HG03025 (cell line): ENCODE data around the gene BRME1.

ENCODE experiments used
- ATAC-seq: cut with Tn5 transposase; IDR thresholded peaks from one replicate; pipeline ENCODE4 v1.9.1; 2021; ENCODE audit warnings: mild to moderate bottlenecking, moderate library complexity; ENCODE audit not compliant: unreplicated experiment, low FRiP score

Gene BRME1

DNA sequence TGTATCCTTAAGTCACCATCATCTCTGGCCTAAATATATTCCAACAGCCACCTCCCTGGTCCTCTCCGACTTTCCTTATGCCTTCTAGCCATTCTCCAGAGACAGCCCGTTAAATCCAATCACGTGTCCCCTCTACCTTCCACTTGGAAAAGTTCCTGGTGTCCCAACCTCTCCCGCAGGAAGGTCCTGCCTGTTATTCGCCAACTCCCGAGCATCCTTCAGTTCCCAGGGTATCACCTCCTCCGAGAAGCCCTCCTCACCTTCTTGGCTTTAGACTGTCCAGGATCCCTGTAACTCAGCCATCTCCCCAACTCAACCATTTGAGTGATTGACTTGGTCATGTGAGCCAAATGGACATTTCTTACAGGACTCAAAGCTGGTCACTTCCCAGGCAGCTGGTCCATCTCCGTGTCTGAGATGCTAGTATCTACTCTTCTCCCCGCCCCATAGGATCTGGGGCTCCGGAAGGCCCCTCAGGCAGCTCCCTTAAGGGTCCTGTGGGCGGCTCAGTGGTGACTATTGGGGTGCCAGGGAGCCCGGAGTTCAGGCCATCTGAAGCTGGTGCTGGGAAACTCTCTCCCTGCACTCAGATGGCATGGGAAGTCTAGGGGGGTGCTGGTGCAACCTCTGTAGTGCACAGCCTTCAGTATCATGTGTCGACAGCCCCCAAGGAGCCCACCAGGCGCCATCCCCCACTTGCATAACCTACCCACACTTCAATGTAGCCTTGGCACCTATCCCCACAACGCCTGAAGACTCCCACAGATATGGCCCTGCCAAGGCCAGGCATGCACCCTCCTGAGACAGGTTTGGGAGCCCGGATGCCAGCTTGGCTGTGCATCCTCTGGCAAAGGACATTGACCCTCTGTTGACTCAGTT is 56.9 kb downstream of the BRME1 start:
- ATAC-seq, result no peak

DNA sequence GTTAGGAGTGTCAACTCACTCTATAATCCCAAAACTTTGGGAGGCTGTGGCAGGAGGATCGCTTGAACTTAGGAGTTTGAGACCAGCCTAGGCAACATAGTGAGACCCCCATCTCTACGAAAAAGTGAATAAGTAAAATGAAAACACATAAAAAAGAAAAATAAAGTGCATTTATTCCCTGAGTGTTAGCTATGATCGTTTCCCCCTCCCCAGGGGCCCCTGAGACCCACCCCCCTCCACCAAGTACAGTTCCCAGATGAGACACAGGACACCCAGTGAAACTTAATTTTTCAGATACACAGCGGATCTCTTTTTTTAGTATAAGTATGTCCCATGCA is 57.6 kb downstream of the BRME1 start:
- ATAC-seq, result no peak

DNA sequence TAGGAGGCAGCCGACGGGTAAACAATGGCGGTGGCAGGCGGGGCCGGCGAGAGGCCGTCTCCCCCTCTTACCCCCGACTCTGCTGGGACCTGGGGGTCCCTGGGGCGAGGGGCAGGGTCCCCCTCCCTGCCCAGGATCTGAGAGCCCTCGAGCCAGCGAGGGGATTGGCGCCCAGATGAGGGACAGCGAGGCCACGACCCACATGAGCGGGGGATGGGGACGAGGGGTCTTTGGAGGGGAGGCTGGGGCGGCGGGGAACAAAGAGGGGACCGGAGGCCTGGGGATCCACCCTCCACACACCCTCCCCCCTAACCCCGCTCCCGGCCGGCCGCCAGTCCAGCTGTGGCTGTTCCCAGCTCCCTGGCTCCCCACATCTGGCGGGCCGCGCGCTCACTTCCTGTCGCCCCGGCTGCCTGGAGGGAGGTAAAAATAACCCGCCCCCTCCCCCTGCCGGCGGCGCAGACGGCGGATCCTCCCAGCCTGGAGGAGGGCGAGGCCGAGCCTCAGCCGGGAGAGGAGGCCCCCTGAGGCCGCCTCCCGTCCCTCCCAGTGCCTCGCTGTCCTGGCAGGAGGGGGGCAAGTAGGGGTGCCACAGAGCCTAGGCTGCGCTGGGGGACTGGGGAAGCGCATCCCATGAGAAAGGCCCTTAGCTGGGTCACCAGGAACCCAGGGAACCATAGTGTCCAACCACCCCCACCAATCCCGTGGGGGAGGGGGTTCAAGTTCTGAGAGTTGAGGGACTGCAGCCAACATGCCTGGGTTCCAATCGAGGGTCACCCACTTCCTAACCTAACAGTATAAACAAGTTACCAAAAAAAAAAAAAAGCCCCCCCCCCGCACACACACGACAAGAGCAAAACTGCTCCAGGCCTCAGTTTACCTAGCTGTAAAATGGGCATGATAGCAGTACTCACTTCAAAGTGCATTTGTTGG is 58.2 kb downstream of the BRME1 start:
- ATAC-seq, result no peak

DNA sequence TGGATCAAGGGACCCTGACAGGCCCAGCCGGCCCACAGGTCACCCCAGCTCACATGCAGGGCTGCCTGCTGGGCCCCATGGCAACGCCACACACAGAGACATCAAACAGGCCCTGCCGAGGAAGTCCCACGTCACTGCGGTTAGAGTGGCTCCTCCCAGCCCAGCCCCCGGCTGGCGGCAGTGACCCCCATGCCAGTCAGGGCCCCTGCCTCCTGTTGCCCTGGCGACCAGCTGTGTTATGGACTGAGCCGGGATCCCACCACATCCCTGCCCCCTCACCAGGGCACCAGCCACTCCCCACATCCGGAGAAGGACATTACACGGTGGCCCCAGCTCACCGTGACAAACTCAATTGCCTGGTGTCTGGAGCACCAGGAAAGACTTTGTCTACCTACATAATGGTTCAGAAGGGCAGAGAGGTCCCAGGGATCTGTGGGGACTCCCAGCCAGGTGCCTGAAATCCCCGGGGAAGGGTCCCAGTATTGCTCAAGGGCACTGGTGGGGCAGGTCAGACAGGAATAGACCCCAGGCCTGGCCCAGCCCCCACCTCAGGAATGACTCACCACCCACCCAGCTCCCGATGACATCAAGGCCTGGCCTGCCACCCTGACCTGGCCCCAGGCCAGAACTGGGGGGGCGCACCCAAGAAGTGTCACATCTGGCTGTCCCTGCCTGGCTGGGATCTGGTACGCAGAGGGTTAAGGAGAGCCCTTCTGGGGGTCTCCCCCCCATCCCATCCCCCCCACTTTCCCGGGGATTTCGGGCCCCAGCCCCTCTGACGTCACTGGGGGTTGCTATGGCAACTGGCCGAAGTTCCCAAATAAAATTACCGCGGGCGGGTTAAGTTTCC is 59.1 kb downstream of the BRME1 start:
- ATAC-seq, result no peak

DNA sequence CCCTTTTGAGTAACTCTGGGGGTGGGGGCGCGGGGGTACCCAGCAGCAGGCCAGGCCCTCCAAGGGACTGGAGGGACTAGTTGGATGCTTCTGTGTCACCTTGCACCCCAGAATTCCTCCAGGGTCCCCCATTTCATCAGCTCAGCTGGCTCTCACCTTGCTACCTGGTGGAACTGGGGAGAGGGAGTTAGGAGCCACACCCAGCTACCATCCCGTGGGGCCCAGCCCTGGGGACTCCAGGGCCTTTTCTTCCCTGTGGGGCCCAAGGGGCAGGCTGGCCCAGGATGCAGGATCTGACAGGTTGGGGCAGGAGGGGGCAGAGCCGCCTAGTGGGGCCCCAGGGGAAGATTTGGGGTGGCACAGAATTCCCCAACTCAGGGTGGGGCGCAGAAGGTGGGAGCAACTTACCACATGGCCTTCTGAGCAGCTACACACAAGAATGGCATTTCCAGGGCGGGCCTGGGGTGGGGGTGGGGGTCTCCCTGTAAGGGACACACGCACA is 61.7 kb downstream of the BRME1 start:
- ATAC-seq, result no peak

DNA sequence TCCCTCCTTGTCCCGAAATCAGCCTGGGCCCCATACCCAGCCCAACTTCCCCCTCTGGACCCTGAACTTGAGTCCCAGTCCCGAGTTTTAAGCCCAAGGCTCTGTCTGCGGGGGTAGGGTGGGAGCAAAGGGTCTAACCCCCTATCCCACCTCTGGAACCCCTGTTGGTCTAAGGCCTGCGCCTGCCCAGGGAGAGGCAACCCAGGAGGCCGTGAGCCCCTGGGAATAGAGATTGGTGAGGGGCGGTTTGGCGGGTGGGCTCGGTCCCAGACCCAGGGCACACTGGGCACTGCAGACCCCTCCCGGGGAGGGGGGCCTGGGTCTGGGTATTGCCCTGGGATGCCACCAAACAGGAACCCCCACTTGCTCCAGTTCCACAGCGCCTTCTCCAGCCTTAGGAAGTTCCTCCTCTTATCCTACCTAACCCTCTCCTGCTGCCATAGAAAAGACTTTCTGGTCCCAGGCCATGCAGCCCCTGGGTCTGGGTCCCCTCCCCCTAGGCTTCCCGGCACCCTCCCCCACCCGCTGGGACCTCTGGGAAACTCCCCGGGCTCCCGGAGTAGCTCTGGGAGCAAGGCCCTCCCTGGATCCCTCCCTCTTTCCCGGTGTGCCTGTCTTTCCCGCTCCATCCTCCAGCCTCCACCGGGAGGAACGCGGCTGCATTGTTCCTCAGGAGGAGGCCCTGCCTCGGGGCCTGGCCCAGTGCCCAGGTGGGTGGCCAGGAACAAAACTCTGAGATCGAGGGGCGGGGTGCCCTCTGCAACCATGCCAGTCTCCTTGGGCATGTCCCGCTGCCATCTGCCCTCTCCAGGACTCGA is 62.6 kb downstream of the BRME1 start:
- ATAC-seq, result no peak

DNA sequence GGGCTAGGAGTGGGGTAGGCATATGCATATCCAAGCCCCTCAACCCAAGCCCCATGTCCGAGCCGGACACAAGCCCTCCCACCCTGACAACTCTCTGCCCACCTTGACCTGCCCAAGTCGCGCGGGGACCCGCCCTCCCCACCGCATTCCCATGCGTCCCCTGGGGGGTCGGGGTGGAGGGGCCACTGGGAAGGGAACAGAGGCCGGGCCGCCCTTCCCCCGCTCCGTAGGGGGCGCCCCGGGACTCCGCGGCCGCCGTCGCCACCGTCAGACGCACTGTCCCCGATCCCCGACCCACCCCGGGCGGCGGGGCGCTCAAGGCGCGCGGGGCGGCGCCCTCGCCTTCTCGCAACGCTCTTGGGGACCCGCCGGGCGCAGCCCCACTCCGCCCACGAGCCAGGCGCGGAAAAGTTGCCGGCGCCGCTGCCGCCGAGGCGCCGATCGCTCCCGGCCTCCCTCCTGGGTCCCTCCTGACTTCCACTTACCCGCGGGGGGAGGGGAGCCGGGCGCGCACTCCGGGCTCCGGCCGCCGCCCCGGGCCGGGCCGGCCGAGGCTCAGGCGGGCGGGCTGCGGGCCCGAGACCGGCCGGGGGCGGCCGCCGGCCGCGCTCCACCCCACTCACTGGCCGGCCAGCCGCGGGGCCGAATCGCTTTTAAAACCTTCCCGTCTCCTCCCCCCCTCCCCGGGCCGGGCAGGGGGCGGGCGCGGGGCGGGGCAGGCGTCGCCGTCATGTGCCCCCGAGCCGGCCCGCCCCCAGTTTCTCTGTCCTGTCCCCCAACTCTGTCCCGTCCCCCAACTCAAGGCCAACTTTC is 63.4 kb downstream of the BRME1 start:
- no peak for ATAC-seq

DNA sequence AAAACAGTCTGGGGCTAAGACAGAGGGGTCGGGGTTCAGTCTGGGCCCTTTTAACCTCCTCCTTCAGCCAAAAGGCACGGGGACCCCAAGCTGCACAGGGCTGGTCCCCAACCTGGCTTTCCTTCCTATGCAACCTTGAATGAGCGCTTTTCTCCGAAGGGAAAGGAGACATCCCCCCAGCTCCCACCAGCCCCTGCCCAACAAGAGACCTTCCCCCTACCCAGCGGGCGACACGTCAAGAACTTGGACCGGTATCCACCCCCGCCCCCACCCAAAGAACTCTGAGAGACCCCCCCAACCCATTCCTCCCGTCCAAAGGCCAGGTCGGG is 64.0 kb downstream of the BRME1 start:
- ATAC-seq, result no peak

DNA sequence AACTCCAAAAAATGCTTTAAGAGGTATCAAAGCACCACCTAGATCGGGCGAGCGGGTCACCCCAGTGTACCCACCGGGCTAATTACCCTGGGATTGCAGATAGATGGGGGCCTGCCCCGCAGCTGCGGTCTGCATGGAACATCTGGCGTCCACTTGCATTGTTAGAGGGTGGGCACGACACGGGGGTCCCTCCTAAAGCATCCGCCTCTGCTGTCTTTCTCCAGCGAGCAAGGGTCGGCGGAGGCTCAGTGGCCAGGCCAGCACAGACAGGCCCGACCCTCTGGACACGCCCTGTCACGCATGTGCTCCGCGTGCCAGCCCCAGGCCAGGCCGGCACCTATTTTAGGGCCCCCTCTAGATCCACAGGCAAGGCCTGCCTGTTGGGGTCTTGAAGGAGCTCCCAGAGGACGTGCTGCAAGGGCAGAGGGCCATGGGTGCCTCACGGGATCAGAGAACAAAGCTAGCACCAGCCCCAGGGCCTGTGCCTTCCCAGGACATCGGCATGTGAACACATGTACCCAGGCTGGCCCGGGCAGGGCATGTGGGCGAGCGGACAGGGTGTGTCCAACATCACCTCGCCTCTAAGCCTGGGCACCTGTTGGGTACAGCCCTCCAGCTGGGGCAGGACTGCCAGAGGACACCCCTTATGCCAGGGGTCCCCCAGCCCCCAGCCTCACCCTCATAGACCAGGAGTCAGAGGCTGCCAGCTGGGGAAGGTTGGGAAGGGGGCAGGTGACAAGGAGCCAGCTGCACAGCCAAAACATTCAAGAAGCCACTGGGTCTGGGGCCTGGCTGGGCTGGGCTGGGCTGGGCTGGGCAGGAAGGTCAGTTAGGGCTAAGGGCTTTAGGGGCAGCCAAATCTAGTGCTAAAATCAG is 64.6 kb downstream of the BRME1 start:
- no peak for ATAC-seq

DNA sequence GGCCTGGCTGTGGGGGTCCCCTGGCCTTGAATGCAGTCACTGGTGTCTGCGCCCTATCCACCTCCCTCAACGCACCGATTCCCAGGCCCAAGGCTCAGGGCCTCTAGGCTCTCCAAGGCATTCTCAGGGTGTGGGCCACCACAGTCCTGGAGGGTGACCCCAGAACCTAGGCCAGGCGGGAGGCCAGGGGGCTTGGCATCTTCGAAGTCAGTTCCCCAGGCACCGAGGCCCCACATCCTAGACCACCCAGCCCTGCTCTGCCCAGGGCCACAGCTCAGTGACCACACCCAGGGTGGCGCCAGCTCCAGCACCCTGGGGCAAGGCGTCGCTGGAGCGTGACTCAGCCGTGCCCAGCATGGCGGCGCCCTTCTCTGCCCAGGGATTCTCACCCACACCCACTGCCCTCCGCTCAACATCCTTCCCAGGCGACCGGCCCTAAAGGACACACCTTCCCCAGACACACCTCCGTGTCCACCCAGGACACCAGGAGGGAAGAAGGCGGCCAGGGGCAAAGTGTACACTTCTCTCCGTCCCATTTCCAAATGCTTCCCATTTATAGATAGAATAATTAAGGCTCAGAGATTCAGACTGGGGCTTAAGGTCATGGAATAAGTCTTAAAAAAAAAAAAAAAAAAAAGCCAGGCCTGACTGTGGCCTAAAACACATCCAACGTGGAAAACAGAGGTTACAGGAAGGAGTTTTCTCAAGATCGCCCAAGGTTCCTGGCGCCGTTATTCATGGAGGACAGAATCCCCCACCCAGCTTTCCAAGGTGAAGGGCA is 65.4 kb downstream of the BRME1 start:
- ATAC-seq, result no peak

DNA sequence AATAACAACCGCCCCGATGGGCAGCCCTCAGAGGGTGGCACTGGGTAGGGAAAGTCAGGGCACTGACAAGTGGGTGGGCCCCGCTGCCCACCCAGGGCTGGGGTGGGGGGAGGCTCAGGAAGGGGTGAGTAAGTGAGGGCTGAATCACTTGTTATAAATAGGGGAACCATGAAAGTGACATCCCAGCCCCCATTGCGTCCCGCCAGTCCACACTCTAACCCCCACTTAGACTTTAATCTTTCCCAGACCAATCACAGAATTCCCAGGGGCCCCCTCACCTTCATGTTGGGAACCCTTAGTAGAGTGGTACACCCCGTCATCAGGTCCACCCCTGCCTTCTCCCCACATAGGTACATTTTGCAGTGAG is 66.0 kb downstream of the BRME1 start:
- ATAC-seq, result no peak

DNA sequence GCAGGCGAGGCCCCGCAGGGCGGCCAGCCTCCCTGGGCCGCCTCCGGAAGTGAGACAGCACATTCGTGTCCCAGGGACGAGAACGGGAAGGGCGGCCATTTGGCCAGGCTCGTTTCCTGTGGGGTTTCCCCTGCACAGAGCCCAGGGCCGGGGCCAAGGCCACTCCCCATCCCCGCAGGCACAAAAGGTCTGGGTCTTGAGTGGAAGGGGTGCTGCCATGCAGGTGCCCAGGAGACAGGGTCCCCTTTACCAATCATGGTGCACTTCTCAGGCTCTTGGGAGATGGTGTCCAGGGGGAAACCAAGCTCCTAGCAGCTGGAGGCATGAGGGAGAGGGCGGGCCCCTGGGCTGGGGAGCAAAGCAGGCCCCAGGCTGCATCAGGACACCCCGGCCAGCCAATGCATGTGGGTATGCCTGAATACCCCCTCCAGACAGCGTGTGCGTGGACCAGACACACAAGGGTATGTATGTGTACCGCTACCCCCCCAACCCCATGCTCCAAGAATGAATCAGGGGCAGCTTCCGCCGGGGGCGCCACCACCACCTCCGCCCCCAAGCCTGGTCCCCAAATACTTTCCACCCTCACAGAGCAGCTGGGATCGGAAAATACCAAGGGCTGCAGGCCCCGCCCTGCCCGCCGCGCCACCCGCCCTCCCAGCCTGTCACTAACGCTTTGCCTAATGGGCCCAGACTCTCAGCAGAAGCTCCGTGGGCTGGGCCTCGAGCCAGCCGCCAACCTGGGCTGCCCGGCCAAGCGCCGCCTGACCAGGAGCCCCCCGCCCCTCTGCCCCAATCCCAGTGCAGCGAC is 66.6 kb downstream of the BRME1 start:
- no peak for ATAC-seq

DNA sequence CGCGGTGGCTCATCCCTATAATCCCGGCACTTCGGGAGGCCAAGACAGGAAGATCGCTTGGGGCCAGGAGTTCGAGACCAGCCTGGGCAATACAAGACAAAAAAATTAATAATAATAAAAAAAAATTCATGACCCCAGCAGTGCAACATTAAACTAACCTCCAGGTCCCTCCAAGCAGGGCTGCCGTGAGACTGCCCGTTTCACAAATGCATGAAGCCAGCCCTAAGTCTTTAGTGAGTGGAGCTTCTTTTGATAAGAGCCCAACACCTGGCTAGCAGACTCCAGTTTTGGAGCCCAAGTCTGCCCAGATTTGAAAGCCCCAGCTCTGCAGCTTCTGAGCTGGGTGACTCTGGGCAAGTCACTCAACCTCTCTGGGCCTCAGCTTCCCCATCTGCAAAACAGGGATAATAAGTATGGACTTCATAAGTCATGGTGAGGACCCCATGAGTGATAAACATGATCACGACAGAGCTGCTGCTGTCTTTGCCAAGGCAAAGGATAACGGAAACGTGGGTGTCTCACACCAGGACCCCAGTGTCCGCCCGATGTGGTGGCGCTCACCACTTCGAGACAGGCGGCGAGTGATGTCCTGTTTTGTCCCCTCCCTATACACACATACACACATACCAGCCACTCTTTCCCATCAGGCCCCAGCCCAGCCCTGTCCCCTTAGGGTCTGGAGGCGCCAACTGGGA is 67.3 kb downstream of the BRME1 start:
- ATAC-seq, result no peak

DNA sequence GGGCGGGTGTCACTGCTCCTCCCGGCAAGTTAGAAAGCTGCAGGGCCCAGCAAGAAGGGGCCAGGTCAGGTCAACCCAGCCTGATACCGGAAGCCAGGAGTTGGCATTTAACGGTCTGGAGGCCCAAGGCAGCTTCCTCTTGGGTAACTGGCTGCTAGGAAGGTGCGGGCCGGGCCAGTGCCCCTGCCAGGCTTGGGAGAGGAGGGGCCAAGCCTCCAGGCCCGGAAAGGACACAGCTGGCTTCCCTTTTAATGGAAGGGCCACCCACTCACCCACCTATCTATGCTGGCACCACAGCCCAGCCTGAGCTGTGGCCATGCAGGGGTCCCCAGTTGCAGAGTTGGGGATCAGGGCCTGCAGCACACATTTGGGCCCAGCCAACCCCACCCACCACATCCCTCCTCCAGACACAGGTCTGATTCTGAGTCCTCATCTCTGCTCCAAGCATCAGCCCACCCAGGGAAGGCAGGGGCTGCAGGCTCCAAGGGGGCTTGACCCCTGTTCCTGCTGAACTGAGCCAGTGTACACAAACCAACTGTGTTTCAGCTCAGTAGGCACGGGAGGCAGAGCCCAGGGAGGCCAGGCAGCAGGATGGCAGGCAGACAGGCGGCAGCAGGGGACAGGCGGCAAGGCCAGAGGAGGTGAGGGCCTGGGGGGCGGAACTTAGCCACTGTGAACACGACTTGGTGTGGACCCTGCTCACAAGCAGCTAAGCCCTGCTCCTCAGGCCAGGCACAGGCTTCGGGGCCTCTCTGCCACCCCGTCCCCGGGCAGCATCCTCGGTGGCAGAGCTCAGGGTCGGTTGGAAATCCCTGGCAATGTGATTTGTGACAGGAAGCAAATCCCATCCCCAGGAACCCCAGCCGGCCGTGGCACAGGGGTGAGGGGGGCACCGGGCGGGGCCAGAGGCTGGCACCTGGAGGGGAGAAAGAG is 69.9 kb downstream of the BRME1 start:
- no peak for ATAC-seq
